GM12874 (cell line): Measurements from ENCODE around the gene PTK7.

ENCODE experiments used
- TF ChIP-seq, protein P1 (sequence below): IDR thresholded peaks from 2 replicates; pipeline ENCODE4 v1.5.1; 2011; ENCODE audit warnings: low read depth, mild to moderate bottlenecking, control low read depth, low read length, moderate library complexity; ENCODE audit not compliant: insufficient read depth

PTK7 gene

DNA sequence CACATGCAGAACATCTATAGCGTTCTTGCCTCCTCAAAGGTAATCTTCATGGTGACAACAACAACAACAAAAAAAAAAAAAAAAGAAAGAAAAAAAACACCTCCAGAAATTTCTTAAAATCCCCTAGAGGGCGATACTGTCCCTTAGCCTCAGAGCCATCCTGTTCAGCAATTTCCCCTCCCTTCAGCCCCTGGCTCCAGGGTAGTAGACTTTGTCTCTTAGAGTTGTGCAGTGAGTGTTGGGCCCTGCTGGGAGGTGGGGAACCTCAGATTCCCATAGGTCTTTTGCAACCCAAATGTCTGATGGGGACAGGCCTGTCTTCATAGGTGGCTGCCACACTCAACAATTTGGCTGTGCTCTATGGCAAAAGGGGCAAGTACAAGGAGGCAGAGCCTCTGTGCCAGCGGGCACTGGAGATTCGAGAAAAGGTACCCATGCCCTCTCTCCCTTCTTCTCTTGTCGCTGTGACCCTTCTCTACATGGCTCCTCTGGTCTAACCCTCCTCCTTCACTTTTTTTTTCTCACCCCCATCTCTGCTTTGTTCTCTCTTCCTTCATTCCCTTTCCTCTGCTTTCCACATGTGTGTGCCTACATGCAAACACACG lies 6.0 kb upstream of the PTK7 start:
- TF ChIP-seq, protein P1, sequence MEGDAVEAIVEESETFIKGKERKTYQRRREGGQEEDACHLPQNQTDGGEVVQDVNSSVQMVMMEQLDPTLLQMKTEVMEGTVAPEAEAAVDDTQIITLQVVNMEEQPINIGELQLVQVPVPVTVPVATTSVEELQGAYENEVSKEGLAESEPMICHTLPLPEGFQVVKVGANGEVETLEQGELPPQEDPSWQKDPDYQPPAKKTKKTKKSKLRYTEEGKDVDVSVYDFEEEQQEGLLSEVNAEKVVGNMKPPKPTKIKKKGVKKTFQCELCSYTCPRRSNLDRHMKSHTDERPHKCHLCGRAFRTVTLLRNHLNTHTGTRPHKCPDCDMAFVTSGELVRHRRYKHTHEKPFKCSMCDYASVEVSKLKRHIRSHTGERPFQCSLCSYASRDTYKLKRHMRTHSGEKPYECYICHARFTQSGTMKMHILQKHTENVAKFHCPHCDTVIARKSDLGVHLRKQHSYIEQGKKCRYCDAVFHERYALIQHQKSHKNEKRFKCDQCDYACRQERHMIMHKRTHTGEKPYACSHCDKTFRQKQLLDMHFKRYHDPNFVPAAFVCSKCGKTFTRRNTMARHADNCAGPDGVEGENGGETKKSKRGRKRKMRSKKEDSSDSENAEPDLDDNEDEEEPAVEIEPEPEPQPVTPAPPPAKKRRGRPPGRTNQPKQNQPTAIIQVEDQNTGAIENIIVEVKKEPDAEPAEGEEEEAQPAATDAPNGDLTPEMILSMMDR, result peak; percentile 51

DNA sequence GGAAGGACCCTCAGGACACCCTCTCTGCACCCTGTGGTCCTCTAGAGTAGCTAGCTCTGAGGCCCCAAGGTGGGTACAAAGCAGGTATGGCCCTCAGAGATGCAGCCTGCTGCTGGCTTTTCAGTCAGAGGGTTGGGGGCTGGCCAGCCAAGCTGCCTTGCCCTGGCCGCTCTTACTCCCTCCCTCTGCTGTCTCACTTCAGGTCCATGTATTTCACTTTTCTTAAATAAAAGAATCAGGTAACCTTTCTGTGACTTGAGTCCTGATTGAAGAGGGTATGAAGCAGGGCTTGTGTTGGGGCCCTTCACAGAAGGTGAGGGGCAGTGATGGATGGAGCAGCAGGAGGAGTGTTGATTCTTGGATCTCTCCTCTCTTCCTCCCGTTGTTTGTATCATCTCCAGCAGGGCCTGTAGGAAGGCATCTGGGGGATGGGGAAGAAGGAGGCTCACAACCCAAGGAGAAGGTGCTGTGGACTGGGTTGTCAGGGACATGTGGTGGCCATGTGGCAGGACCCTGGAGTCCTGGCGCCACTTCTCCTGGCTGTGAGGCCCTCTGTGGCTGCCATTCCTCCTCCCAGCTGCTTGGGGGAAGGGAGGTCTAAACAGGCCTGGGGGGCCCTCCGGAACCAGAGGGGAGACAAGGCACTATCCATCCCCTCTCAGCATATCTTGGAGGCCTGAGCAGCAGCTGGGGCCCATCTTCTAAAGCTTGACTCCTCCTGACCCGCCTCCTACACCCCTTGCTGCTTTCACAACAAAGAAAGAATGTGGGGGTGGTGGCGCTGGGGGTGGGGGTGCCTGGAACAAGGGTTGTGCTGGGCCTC lies 1.1 kb upstream of the PTK7 start:
- TF ChIP-seq, protein P1, result no peak

DNA sequence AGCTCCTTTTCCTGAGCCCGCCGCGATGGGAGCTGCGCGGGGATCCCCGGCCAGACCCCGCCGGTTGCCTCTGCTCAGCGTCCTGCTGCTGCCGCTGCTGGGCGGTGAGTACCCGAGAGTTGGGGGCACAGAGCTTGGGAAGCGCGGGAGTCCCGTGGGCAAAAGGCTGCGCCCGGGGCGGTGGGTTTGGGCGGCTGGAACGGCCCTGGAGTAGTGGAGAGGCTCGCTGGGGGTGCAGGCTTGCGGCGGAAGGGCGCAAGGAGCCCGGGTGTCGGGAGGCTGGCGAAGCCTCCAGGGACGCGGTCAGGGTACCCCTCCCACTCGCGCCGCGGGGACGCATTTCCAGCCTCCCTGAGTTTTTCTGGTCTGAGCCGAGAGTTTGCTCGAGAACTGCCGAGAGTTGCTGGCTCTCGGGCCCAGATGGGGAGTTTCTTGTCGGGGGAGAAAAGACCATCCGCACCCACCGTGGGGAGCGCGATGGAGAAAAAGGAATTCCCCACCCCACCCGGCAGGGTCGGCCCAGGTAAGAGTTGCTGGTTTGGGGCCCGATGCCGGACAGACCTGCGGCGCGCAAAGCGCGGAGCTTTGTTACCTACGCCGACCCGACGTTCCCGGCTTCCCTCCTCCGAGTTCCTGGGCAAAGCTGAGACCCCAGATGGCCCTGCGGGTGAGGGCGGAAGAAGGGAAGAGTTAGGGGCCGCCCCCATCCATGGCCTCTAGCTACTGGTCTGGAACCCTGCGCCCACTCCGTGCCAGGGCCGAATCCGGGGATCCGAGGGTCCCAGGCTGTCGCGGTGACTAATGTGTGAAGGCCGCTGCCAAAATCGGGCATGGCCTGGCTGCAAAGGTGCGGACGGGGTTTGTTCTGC lies 584 bp downstream of the PTK7 start:
- TF ChIP-seq, protein P1, result no peak

DNA sequence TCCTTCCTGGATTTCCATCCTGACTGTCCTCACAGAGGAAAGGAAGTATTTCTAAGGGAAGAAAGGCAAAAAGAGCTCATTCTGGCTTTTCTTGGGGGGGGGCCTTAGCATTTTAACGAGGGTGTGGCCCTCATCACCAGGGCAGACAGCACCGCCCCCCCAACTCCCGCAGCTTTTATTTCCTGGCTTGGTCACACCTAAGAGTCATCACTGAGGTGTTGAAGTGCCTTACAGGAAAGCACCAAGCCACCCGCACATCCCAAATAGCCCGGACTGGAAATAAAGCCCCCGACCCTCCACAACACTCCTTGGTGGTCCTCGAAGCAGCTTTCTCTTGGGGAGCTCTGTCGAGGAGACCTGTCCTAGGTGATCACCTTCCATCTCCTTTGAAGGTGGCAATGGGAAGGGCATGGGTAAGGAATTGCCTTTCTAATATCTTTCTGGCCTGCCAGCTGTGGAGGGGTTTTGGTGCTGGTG lies 1.3 kb downstream of the PTK7 start:
- TF ChIP-seq, protein P1, result no peak

DNA sequence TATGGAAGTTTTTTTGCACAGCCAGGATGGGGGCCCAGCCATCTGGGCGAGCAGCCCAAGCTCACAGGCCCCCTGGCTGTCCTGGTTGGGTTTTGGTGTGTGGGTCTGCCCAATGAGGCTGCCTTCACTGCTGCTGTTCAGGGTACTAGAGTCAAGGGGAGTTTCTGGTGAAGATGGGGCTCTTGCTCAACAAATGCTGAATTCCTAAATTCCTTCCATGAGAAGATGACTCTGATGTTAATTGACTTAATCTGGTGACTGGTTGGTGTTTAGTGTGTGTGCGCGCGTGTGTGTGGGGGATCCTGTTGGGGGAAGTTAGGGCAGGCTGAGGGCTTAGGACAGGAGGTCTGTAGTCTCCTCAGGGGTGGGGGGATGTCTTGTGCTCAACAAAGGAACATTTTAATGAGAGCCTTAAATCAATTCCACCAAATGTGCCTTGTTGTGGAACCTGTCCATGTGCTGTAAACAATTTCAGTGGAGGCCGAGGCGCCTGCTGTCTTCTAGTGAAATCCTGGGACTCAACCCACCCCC lies 1.9 kb downstream of the PTK7 start:
- TF ChIP-seq, protein P1, result no peak

DNA sequence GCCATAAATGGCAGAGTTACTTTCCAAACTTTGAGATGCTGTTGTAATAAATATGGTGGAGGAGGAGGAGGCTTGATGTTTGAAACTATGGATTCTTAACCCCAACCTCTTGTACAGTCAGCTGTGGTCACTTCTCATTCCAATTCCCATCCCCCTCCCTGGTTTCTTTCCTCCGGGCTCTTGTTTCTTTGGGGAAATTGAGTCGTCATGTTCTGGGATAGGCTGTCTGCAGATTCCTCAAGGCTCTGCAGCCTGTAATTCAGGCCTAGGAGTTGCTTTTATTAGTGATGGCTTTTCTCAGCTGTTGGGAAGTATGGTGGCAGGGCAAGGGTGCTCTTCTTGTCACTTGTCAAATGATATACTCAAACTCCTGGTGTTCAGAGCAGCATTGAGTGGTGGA lies 2.6 kb downstream of the PTK7 start:
- TF ChIP-seq, protein P1, result no peak

DNA sequence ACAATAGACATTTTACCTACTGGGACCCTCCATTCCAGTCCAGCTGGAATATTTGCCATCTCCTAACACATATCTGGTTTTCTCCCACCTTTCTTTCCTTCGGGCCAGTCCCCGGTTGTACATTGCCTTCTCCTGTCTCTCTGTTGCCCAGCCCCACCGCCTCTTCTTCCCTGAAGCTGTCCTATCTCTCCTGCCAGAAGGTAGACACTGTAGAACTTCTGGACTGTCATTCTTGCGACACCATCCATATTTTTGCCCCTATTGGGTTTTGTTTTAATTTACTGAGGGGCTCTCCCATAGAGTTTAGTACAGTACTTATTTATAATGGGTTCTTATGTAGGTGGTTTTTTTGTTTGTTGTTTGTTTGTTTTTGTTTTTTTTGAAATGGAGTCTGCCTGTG lies 4.9 kb downstream of the PTK7 start:
- TF ChIP-seq, protein P1, result no peak
